GM21786 (cell line): Measurements from ENCODE around the gene HAND2.

ENCODE experiments used
- ATAC-seq: cut with Tn5 transposase; IDR thresholded peaks from one replicate; pipeline ENCODE4 v1.9.1; 2021; ENCODE audit not compliant: unreplicated experiment

The HAND2 gene

DNA sequence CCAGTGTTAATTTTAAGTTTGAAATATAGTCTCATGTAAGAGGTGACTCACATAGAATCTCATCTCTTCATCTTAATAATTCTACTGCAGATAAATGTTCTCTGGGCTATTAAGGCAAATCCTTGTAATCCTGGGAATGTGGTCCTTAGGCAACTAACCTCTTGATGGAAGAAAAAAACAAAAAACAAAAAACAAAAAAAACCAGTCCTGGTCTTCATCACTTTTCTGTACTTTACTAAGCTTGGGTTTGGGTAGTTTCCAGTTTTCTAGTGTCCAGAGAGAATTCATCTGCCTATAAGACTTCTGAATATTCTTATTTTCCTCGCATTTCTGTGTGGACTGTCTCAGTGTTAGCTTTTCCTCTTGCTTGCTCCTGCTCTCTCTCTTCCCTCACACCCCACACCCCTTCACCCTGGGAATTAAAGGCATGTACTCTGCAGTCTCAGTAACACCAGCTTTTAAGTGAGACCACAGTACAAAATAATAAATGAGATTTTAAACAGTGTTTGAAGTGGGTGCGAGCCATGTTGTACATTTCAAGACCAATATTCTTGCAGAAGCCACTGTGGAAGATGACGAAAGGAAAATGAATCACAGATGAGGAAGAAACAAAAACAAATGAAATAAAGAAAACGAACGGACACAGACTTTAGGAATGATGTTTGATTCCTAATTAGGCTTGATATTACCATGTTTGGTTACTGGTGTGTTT is 51.7 kb downstream of the HAND2 start:
- ATAC-seq = no peak

DNA sequence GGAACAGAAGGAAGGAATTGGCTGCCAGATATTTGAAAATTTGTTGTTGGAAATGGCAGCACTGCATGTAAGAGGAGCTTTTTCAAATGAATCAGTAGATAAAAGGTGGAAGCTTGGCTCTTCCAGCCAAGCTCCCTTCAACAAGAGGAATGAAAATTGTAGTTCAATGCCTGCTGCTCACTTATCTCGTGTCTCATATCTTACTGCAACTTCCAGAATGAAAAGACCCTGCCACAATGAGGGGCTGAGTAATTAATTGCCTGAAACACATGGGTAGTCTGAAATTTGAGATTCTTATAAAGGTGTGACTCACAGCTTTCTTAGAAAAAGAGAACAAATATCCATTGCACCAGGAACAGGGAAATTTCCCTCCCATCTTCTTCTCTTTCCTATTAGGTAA is 53.0 kb downstream of the HAND2 start:
- no peak for ATAC-seq
